GM15510 (cell line): ENCODE data around the gene RARRES2.

Experiments used
- POLR2A ChIP-seq: IDR thresholded peaks from 3 replicates; pipeline ENCODE4 v1.6.1; 2011; ENCODE audit warnings: borderline replicate concordance; ENCODE audit not compliant: insufficient read length; ENCODE audit errors: extremely low read depth

Gene RARRES2

DNA sequence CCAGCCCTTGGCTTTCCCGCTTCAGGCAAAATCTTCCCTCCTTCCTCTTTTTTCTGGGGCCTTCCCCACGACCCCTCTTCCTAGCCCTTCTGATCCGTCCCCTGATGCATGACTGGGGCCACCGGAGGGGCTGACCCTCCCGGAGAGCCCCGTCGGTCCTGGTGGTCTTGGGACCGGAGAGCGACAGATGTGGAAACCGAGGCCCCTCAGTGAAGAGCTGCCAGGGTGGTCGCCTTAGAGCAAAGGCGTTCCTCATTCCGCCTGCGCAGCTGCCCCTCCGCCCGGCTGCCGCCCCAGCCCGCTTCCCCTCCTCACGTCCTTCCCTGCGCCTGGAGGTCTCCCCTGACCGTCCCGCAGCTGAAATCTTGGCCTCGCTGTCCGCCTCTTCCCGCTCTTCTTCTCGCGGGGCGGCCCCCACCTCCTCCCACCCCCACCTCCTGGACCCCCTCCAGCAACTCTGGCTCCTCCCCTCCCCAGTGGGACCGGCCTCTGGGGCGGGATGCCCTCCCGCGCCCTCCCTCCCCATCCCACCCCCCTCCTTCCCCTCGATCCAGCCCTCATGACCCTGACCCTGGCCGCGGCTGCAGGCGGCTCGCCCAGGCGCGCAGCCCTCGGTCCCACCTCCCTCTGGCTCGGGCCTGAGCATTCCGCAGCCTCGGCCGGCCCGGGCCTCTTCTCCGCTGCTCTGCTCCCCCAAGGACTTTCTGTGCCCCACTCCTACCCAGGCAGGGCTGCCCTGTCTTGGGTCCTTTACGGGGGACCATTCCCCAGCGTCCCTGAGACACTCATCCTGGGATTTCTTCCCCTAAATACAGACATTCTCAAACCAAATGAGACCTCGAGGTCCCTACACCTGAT lies at the start of gene RARRES2:
RARRES2 (minus strand) TSS at position 367 of the 858 bp plus-strand sequence. CDS start 1,020 bp downstream, outside the sequence.
- no peak for TF ChIP-seq POLR2A

DNA sequence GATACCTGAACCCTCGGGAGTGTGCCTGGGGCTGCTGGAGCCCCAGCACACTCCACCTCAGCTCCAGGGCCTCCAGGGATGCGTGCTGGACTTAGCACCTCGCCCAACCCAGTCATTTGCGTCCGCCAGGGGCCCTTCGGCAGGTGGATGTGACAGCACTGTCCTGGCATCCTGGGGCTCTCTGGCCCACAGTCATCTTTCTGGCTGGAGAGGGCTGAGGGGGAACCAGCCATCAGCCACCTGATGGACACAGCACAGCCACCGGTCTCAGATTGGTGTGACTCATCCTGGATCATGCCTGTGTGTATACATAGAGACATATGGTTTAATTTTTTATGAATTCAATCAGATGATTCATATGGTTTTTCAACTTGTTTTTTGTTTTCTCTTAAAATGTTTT lies 48.8 kb upstream of the RARRES2 start:
- no peak for TF ChIP-seq POLR2A

DNA sequence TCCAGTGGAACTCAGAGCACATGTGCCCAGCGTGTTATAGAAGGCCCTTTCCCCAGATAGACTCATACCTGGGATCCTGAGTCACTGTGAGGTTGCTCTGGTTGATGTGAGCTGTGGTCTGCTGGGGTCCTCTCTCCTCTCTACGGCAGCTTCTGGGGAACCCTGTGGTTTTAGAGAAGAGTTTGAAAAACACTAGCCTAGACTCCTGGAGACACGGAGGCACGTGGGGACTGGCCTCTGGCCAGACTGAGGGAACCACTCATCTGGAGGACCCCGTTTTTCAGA lies 48.0 kb upstream of the RARRES2 start:
- no peak for TF ChIP-seq POLR2A

DNA sequence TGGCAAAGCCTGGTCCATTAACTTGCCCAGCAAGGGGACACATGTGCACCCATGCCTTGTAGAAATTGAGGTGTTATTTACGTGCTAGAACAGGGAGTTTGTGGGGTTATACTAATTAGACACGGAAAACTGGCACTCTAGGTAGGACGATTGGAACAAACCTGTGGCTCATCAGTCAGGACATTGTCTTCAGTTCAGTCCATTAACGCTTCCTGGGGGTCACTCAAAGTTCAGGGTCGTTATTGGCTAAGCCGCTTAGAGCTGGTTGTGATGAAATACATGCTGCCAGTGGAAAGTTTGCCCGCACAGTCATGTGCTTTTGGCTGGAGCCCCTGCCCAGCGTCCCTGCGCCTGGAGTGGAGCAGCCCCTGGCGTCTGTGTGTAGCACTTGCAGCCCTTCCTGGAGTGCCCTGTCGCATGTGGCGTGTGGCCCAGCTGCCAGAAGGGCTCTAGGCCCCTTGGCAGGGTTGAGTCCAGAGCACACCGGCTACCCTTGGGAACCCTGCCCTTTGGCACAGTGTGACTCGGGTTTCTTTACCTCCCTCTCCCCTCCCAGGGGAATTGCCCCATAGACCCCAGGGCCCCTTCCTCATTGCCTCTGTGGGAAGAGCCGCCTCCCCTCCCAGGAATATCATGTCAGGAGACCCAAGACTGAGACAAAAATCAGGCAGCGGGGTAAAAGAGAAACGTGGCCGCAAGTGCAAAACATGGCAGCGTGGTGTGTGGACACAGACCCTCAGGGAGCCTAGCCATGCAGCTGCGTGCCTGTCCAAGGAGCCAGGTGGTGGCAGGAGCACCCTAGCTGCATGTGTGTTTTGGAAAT lies 47.5 kb upstream of the RARRES2 start:
- no peak for TF ChIP-seq POLR2A

DNA sequence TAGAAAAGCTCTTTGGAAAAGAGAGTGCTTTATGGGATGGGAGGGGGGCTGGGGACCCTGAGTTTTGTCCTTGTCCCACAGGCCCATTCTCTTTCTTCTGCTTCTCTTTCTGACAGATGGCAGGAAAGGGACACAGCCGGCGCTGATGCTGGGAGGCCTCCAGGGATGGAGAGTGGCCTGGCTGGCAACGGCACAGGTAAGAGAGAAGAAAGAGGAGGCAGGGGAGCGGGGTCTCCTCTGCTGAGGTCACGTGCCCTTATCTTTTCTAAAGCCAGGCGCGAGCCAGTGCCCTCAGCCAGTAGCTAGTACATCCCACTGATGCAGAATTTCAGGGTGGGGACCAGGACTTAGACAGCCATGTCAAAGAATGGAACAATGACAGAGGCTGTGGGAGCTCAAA lies 46.9 kb upstream of the RARRES2 start:
- TF ChIP-seq POLR2A: no peak

DNA sequence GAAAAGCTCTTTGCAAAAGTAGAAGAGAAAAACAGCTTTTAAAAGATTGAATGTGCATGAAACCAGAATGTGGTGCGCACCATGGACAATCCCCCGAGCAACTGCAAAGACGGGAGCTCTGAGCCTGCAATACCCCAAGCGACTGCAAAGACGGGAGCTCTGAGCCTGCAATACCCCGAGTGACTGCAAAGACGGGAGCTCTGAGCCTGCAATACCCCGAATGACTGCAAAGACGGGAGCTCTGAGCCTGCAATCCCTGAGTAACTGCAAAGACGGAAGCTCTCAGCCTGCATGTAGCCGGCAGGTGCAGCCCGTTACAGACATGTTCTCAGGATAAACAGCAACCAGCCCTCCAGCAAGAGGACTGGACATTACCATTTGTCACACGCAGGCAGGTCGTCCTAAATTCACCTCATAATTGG lies 43.9 kb upstream of the RARRES2 start:
- no peak for TF ChIP-seq POLR2A

DNA sequence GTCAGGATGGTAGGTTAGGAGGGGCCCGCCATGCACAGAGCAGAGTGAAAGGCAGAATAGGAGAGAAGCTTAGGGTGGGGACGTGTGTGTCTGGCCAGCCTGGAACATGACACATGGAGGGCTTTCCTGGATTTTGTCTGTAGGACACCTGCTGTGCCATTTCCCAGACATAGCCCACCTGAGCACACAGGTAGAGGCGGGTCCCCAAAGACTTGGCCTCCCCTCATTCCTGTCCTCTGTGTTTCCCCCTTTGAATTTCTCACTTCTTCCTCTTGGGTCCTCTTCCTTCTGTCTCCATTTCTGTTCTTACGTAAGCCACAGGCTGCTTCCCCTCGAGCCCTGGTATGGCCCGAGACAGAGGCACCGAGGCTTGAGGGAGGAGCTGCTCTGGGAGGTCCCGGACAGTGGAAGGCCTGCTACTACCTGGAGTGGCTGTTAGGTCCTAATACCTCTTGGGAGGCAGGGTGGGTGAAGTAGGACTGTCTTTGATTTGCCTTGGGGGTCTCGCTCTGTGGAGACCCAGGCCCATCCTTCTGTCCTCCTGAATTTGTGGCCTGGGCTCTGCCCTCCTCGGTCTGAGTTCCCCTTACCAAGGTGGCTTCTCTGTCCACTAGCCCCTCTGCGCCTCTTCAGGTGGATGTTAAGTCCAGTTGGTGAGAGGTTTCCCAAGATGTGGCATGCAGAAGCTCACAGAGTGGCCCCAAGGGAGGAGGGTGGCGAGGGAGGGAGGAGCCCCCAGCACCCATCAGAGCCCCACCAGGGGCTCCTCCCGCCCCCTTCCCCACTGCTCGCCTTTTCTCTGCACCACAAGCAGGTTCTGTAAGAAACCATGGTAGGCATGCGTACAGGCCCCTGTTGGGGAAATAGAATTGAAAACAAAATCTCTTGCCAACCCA lies 43.2 kb upstream of the RARRES2 start:
- TF ChIP-seq POLR2A: no peak

DNA sequence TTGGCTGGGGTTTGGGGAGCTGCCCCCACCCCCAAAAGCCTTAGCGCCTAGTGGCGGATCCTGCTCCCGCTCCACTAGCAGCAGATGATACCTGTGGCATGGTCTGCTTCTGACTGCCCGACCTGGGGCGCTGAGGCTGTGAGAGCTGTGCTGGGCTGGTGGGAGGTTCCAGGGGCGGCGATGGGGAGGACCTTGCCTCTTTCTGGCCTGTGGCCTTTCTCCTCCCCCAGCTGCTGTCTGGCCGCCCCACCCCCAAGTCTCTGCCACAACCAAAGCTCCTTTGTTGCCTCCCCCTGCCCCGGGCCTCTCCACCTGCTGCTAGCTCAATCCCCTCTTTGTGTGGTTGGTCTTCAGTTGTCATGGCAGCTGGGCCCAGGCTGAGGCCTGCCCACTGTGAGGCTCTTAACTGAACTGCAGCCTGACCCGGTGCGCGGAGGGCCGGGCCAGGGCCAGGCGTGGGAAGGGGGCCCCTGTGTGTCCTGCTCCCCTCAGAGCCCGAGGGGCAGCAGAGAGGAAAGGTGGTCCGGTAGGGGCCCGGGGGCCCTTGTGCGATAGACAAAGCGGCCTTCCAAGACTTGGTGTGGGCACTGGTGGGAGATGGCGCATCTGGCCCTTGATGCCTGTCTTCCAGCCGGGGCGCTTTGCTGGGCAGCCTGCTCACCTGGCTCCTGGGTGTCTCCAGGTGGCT lies 42.4 kb upstream of the RARRES2 start:
- no peak for TF ChIP-seq POLR2A

DNA sequence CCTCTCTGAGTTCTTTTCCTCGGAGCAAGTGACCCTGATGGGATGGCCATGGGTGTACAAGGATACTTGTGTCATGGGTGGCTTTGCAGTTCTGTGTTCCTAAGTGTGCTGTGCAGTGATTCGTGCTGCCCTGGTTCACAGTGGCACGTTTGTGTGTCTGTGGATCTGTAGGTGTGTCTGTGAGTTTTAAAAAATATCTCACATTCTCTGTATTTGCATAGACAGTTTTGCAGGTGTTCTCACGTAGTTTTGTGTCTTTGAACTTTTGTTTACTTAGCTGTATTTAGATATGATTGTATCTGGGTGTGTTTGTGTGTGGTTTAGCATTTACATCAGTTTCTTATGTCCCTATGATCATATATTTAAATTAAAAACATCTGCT lies 41.4 kb upstream of the RARRES2 start:
- no peak for TF ChIP-seq POLR2A

DNA sequence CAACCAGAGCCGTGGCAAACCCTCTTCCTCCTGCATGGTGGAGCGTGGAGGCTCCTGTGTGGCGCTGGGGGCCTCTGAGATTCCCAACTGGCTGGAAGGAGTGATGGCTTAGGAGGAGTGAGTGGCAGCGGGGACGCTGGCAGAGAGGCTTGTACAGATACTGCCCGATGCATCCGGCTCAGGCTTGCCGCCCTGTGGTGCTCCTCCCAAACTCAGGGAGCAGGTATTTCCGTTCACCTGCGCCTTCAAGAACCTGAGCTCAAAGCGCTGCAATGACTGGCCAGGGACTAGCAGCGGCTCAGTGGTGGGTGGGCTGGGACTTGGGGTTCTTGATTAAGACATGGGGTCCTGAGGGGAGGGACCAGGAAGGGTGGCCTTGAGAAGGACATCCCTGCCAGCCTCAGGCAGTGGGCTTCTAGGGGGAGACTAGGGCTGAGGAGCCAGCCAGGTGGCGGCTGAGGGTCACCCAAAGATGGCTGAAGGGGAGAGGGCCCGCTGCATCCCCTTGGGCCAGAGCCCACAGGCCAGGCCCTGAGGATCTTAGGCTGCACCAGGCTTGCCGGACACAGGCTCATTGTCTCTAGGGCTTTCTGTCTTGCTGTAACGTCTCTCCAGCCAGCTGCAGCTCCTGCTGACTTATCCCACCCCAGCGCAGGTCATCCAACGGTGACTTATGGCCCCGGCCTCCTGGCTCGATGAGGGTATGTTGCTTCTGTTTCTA lies 40.9 kb upstream of the RARRES2 start:
- peak; percentile 7 for TF ChIP-seq POLR2A

DNA sequence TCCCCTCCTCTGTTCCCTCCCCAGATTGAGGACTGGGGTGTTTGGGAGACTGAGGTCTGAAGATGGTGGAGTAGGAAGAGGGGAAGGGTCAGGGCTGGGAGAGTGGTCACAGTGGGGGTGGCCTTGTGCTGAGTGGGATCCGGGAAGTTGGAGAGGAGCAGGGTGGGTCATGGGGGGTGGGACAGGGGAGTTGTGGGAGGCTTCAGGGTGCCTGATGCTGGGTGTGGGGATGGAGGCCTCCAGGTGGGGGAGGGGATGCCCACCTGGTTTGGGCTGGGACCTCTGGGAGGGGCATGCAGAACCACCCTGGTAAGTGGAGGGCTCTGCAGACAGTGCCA lies 40.3 kb upstream of the RARRES2 start:
- TF ChIP-seq POLR2A: no peak

DNA sequence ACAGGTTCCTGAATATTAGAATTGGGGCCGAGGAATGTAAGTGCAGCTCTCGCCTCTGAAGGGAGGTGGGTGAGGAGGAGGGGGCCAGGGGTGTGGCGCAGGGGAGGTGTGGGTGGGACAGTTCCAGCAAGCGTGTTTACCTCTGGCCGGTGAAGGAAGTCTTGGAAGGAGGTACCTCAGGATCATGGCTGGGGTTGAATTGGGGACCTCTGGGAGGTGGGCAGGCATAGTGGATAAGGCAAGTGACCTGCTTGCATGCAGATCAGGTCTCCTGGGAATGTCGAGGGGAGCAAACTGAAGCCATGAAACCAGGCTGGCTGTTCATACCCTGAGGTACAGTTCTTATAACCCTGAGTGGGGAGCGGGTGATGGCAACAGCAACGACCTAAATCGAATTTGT lies 39.7 kb upstream of the RARRES2 start:
- TF ChIP-seq POLR2A: no peak

DNA sequence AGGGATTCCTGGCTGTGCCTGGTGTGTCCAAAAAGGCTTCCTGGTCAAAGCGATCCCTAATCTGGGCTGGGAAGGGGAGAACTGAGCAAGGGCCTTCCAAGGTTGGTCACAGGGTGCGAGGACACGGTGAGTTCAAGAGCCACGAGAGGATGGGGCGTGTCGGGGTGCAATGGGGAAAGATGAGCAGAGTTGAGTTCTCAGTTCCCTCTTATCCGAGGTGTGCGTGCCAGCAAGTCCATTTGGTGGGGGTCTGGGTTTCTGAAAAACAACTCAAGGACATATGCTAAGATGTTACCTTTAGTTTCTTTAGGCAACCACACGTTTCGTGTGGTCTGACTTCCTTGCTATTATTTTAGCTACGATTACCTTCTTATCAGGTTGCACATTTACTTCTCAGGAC lies 39.0 kb upstream of the RARRES2 start:
- TF ChIP-seq POLR2A: no peak
